ENCODE results near the gene CLPTM1L.
"Not testable (repeated sequence)": the region's sequence is repeated elsewhere in the genome, so short reads cannot be mapped to it uniquely, and the experiment has no call there.

The CLPTM1L gene

GRCh38 chr5:1285883-1286291 is 59.0 kb downstream of the CLPTM1L start:
- DNase-seq, result peak; percentile 37

- DNase-seq, result peak; percentile 50
These were observed 59.8 kb downstream of the CLPTM1L start for GRCh38 chr5:1285141-1285540.

- peak; percentile 54 for DNase-seq
These were observed 60.4 kb downstream of the CLPTM1L start for GRCh38 chr5:1284336-1284970.

- DNase-seq, result not testable (repeated sequence)
These were observed 61.2 kb downstream of the CLPTM1L start for GRCh38 chr5:1283729-1284041.

- peak; percentile 50 for DNase-seq
These were observed 61.7 kb downstream of the CLPTM1L start for GRCh38 chr5:1282993-1283728.

GRCh38 chr5:1282131-1282992 is 62.5 kb downstream of the CLPTM1L start:
- DNase-seq, result peak; percentile 51

GRCh38 chr5:1281038-1281882 is 63.6 kb downstream of the CLPTM1L start:
- no peak for DNase-seq

- DNase-seq, result no peak
These were observed 64.5 kb downstream of the CLPTM1L start for GRCh38 chr5:1280177-1281037.

GRCh38 chr5:1279443-1280151 is 65.3 kb downstream of the CLPTM1L start:
- DNase-seq, result no peak

- DNase-seq, result no peak
These were observed 66.0 kb downstream of the CLPTM1L start for GRCh38 chr5:1278656-1279442.

GRCh38 chr5:1278216-1278615 is 66.7 kb downstream of the CLPTM1L start:
- DNase-seq, result no peak

GRCh38 chr5:1277781-1278180 is 67.1 kb downstream of the CLPTM1L start:
- DNase-seq, result no peak

GRCh38 chr5:1277331-1277730 is 67.6 kb downstream of the CLPTM1L start:
- no peak for DNase-seq

- DNase-seq, result no peak
These were observed 68.0 kb downstream of the CLPTM1L start for GRCh38 chr5:1276930-1277329.

- DNase-seq, result not testable (repeated sequence)
These were observed 69.2 kb downstream of the CLPTM1L start for GRCh38 chr5:1275397-1276391.

GRCh38 chr5:1274471-1274870 is 70.4 kb downstream of the CLPTM1L start:
- DNase-seq, result no peak

GRCh38 chr5:1273745-1274144 is 71.2 kb downstream of the CLPTM1L start:
- no peak for DNase-seq

- no peak for DNase-seq
These were observed 72.7 kb downstream of the CLPTM1L start for GRCh38 chr5:1272201-1272600.

All from islet precursor cell (in vitro differentiated cells).